ENCODE measurements around the gene NR2C1.
"Not testable (repeated sequence)": the region's sequence is repeated elsewhere in the genome, so short reads cannot be mapped to it uniquely, and the experiment has no call there.

The NR2C1 gene

GRCh38 chr12:95072900-95073697 lies at the start of gene NR2C1:
NR2C1 (minus strand) TSS chr12:95073618; CDS start chr12:95067384, 6,234 bp downstream.
- no peak for FAIRE-seq

- FAIRE-seq: no peak
These were observed 45.4 kb upstream of the NR2C1 start for GRCh38 chr12:95118788-95119179.

GRCh38 chr12:95118138-95118787 lies 44.8 kb upstream of the NR2C1 start:
- FAIRE-seq: no peak

- FAIRE-seq: peak; percentile 95
These were observed 43.8 kb upstream of the NR2C1 start for GRCh38 chr12:95117178-95117599.

GRCh38 chr12:95116773-95117172 lies 43.4 kb upstream of the NR2C1 start:
- no peak for FAIRE-seq

GRCh38 chr12:95116341-95116740 lies 42.9 kb upstream of the NR2C1 start:
- no peak for FAIRE-seq

- FAIRE-seq: no peak
These were observed 42.2 kb upstream of the NR2C1 start for GRCh38 chr12:95115641-95116040.

- FAIRE-seq: no peak
These were observed 41.5 kb upstream of the NR2C1 start for GRCh38 chr12:95114766-95115405.

- no peak for FAIRE-seq
These were observed 33.9 kb upstream of the NR2C1 start for GRCh38 chr12:95107362-95107761.

- no peak for FAIRE-seq
These were observed 32.1 kb upstream of the NR2C1 start for GRCh38 chr12:95105540-95105939.

GRCh38 chr12:95104919-95105452 lies 31.6 kb upstream of the NR2C1 start:
- FAIRE-seq: no peak

GRCh38 chr12:95102916-95103671 lies 29.7 kb upstream of the NR2C1 start:
- no peak for FAIRE-seq

- FAIRE-seq: not testable (repeated sequence)
These were observed 28.5 kb upstream of the NR2C1 start for GRCh38 chr12:95101957-95102356.

- no peak for FAIRE-seq
These were observed 27.1 kb upstream of the NR2C1 start for GRCh38 chr12:95100264-95101190.

GRCh38 chr12:95099270-95099790 lies 25.9 kb upstream of the NR2C1 start:
- FAIRE-seq: no peak

GRCh38 chr12:95096852-95097251 lies 23.4 kb upstream of the NR2C1 start:
- peak; percentile 81 for FAIRE-seq

GRCh38 chr12:95096378-95096777 lies 23.0 kb upstream of the NR2C1 start:
- FAIRE-seq: no peak

- not testable (repeated sequence) for FAIRE-seq
These were observed 22.4 kb upstream of the NR2C1 start for GRCh38 chr12:95095866-95096265.

- FAIRE-seq: no peak
These were observed 16.0 kb upstream of the NR2C1 start for GRCh38 chr12:95089462-95089861.

- no peak for FAIRE-seq
These were observed 15.0 kb upstream of the NR2C1 start for GRCh38 chr12:95088379-95088778.

GRCh38 chr12:95085612-95086011 lies 12.2 kb upstream of the NR2C1 start:
- no peak for FAIRE-seq
